DOHH2 (cell line): Measurements from ENCODE around the gene MYEF2.

Experiments
- H3F3A ChIP-seq: fragments of 200-600 bp; sonication (generic), shearing (Covaris generic); 2 replicates; pipeline ENCODE4 v1.6.0; 2016; ENCODE audit warnings: antibody characterized with exemption, mild to moderate bottlenecking; ENCODE audit not compliant: control insufficient read depth, insufficient read depth
- H3K27ac ChIP-seq: fragments of 200-600 bp; sonication (generic); 2 replicates; pipeline ENCODE4 v1.5.1; 2014; ENCODE audit warnings: low read depth, mild to moderate bottlenecking, low read length, moderate library complexity
- H3K27me3 ChIP-seq: fragments of 200-600 bp; sonication (generic); 2 replicates; pipeline ENCODE4 v1.6.1; 2014; ENCODE audit warnings: mild to moderate bottlenecking, low read length, mixed read lengths; ENCODE audit not compliant: control insufficient read depth
- H3K36me3 ChIP-seq: fragments of 200-600 bp; sonication (generic); 2 replicates; pipeline ENCODE4 v1.6.1; 2014; ENCODE audit warnings: mild to moderate bottlenecking, low read length, moderate library complexity, mixed read lengths; ENCODE audit not compliant: control insufficient read depth
- H3K4me1 ChIP-seq: fragments of 200-600 bp; sonication (generic); 2 replicates; pipeline ENCODE4 v1.6.1; 2014; ENCODE audit warnings: mild to moderate bottlenecking, low read length, mixed read lengths; ENCODE audit not compliant: control insufficient read depth
- H3K4me2 ChIP-seq: fragments of 200-600 bp; sonication (generic); 2 replicates; pipeline ENCODE4 v1.6.0; 2014; ENCODE audit warnings: mild to moderate bottlenecking, low read length, moderate library complexity
- H3K4me3 ChIP-seq: fragments of 200-600 bp; sonication (generic); 2 replicates; pipeline ENCODE4 v1.5.1; 2014; ENCODE audit warnings: mild to moderate bottlenecking, low read length, mixed read lengths
- H3K79me2 ChIP-seq: fragments of 200-600 bp; sonication (generic); 2 replicates; pipeline ENCODE4 v1.6.1; 2014; ENCODE audit warnings: mild to moderate bottlenecking, low read length, mixed read lengths; ENCODE audit not compliant: control insufficient read depth
- H3K9me2 ChIP-seq: fragments of 200-600 bp; sonication (generic); replicated peaks from 2 replicates; pipeline ENCODE4 v1.6.1; 2014; ENCODE audit warnings: mild to moderate bottlenecking, low read length, mixed read lengths; ENCODE audit not compliant: control insufficient read depth
- H3K9me3 ChIP-seq: fragments of 200-600 bp; sonication (generic); 2 replicates; pipeline ENCODE4 v1.6.1; 2014; ENCODE audit warnings: antibody characterized with exemption, low read length, mixed read lengths; ENCODE audit not compliant: control insufficient read depth, insufficient read depth
- H4K20me1 ChIP-seq: fragments of 200-600 bp; sonication (generic); 2 replicates; pipeline ENCODE4 v1.6.0; 2014; ENCODE audit warnings: low read depth, mild to moderate bottlenecking, antibody characterized with exemption, low read length, moderate library complexity; ENCODE audit not compliant: control insufficient read depth, insufficient read depth
- EZH2phosphoT487 ChIP-seq: fragments of 200-600 bp; sonication (generic); IDR thresholded peaks from 2 replicates; pipeline ENCODE4 v1.6.1; 2017; ENCODE audit warnings: borderline replicate concordance, mild to moderate bottlenecking, antibody characterized with exemption, low read length, moderate library complexity, mixed read lengths
- TF ChIP-seq, protein P1 (sequence below): fragments of 200-600 bp; sonication (generic); IDR thresholded peaks from one replicate; pipeline ENCODE4 v1.5.1; 2014; ENCODE audit warnings: antibody characterized with exemption, mild to moderate bottlenecking, low read depth, low read length; ENCODE audit not compliant: poor library complexity, severe bottlenecking

MYEF2 gene

DNA sequence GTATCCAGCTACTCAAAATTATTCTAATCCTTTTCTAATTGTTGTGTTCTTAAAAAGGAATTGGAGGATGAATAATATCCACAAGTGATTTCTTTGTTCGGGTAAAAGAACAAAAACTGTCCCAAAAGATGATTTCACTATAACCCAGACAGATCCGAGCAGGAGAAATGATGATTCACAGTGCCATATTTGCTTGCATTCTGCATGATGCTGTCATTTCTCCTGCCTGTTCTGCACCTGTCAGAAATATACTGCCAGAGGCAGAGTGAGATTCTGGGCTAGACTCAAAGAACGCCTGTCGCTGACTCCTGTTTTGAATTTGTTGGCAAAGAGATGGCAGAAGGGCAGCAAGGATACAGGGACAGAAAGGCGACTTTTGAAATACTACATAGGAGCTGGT is 92.0 kb downstream of the MYEF2 start:
- Histone ChIP-seq H3K27me3 (0 out of 2 replicates have a peak, but pooled peaks cover 3% of the 10 kb centered on the region), H3F3A (no peaks in the 10 kb centered on the region), H3K4me1 (no peaks in the 10 kb centered on the region), H3K9me3 (no peaks in the 10 kb centered on the region), H3K9me2 (no peaks in the 10 kb centered on the region), H3K36me3 (no peaks in the 10 kb centered on the region), H3K4me3 (no peak overlapping the region), H3K79me2 (no peaks in the 10 kb centered on the region), H4K20me1 (no peaks in the 10 kb centered on the region), H3K27ac (no peak overlapping the region), H3K4me2 (no peak overlapping the region)
- TF ChIP-seq, protein P1, sequence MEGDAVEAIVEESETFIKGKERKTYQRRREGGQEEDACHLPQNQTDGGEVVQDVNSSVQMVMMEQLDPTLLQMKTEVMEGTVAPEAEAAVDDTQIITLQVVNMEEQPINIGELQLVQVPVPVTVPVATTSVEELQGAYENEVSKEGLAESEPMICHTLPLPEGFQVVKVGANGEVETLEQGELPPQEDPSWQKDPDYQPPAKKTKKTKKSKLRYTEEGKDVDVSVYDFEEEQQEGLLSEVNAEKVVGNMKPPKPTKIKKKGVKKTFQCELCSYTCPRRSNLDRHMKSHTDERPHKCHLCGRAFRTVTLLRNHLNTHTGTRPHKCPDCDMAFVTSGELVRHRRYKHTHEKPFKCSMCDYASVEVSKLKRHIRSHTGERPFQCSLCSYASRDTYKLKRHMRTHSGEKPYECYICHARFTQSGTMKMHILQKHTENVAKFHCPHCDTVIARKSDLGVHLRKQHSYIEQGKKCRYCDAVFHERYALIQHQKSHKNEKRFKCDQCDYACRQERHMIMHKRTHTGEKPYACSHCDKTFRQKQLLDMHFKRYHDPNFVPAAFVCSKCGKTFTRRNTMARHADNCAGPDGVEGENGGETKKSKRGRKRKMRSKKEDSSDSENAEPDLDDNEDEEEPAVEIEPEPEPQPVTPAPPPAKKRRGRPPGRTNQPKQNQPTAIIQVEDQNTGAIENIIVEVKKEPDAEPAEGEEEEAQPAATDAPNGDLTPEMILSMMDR = no peak
- TF ChIP-seq EZH2phosphoT487 = no peak

DNA sequence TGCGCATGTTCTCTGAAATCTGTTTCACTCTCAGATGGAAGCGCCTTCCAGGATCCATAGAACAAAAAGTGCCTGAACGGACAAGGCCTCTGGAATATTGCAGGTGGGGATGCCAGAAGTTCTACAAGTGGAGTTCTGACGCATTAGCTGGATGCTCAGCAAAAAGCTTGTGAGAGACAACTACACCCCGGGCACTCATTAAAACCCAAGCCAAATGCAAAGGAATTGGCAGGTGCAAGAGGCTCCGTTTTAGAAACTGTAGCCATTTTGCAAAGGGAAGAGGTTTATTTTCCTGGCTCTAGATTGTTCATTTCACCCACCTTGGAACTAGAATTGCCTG is 92.5 kb downstream of the MYEF2 start:
- no peaks in the 10 kb centered on the region for H3K4me1 ChIP-seq
- H3K79me2 ChIP-seq = no peaks in the 10 kb centered on the region
- H3K9me2 ChIP-seq = no peaks in the 10 kb centered on the region
- H3F3A ChIP-seq = no peaks in the 10 kb centered on the region
- H3K36me3 ChIP-seq = no peaks in the 10 kb centered on the region
- H3K4me2 ChIP-seq = no peak overlapping the region
- TF ChIP-seq, protein P1 = no peak
- no peak for TF ChIP-seq EZH2phosphoT487
- H3K27ac ChIP-seq = no peak overlapping the region
- H3K4me3 ChIP-seq = no peak overlapping the region
- H3K9me3 ChIP-seq = no peaks in the 10 kb centered on the region
- 0 out of 2 replicates have a peak, but pooled peaks cover under 1% of the 10 kb centered on the region for H3K27me3 ChIP-seq
- H4K20me1 ChIP-seq = no peaks in the 10 kb centered on the region

DNA sequence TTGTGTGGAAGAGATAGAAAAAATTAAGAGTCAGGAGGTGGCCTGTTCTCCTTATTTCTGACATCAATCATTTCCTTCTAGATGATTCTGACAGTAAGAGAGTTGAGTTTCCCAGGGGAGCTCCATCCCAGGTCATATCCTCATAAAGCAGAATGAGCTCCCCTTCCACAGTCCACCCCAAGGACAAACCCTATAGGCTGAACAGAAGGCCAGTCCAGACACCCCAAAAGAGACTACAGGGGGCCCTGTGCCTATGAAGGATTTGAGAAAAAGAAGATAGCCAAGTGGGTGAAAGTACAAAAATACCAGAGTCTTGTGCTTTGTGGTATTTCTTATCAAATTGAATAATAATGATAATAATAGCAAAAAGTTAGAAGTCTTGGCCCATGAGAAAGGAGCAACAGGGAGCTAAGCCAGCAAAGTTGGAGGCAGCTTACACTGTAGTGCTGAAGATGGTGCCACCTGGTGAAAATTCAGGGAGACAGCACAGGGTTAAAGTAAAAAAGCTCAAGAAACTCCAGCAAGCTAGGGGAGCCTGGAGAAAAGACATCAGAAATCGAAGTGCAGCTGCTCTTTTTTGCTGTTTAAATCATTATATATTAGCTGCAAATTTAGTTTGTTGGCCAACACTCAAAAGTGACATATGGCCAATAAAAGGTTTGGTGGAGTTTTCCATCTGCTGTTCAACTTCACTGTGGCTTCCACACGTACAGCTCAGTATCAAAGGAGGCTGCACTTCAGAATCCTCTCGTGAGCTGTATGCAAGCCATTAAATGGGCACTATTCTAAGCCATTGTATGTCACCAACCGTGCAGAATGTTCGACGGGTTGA is 93.1 kb downstream of the MYEF2 start:
- H3K9me2 ChIP-seq = no peaks in the 10 kb centered on the region
- H3K27me3 ChIP-seq = no peaks in the 10 kb centered on the region
- no peak overlapping the region for H3K27ac ChIP-seq
- H3K4me3 ChIP-seq = no peak overlapping the region
- no peak overlapping the region for H3K4me2 ChIP-seq
- H4K20me1 ChIP-seq = no peaks in the 10 kb centered on the region
- no peaks in the 10 kb centered on the region for H3K36me3 ChIP-seq
- H3F3A ChIP-seq = no peaks in the 10 kb centered on the region
- H3K79me2 ChIP-seq = no peaks in the 10 kb centered on the region
- TF ChIP-seq, protein P1 = no peak
- no peak for TF ChIP-seq EZH2phosphoT487
- no peaks in the 10 kb centered on the region for H3K9me3 ChIP-seq
- no peaks in the 10 kb centered on the region for H3K4me1 ChIP-seq
